GM12874 (cell line): Measurements from ENCODE around the gene SRD5A1.

Experiments used
- TF ChIP-seq, protein P1 (sequence below): IDR thresholded peaks from 2 replicates; pipeline ENCODE4 v1.5.1; 2011; ENCODE audit warnings: low read depth, mild to moderate bottlenecking, control low read depth, low read length, moderate library complexity; ENCODE audit not compliant: insufficient read depth

SRD5A1 gene

GRCh38 chr5:6660688-6661087 lies 27.4 kb downstream of the SRD5A1 start:
- TF ChIP-seq, protein P1, sequence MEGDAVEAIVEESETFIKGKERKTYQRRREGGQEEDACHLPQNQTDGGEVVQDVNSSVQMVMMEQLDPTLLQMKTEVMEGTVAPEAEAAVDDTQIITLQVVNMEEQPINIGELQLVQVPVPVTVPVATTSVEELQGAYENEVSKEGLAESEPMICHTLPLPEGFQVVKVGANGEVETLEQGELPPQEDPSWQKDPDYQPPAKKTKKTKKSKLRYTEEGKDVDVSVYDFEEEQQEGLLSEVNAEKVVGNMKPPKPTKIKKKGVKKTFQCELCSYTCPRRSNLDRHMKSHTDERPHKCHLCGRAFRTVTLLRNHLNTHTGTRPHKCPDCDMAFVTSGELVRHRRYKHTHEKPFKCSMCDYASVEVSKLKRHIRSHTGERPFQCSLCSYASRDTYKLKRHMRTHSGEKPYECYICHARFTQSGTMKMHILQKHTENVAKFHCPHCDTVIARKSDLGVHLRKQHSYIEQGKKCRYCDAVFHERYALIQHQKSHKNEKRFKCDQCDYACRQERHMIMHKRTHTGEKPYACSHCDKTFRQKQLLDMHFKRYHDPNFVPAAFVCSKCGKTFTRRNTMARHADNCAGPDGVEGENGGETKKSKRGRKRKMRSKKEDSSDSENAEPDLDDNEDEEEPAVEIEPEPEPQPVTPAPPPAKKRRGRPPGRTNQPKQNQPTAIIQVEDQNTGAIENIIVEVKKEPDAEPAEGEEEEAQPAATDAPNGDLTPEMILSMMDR, result no peak

GRCh38 chr5:6666762-6667161 lies 33.5 kb downstream of the SRD5A1 start:
- TF ChIP-seq, protein P1, result no peak

GRCh38 chr5:6667648-6668047 lies 34.4 kb downstream of the SRD5A1 start:
- TF ChIP-seq, protein P1, result no peak

- TF ChIP-seq, protein P1, result no peak
These were observed 39.8 kb downstream of the SRD5A1 start for GRCh38 chr5:6673031-6673430.

DNA sequence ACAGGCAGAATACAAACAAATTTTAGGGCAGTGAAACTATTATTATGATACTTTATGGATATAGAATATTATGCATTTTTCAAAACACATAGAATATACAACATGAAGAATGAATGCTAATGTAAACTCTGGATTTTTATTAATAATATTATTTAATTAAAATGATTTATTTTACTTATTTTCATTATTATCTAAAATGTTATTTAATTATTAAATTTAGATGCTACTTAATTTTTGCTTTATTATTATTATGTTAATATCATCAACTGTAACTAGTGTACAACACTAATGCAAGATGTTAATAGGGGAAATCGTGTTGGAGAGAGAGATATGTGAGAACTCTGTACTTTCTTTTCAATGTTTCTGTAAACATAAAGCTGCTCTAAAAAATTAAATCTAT lies 40.7 kb downstream of the SRD5A1 start:
- TF ChIP-seq, protein P1, result no peak

GRCh38 chr5:6674421-6674820 lies 41.2 kb downstream of the SRD5A1 start:
- TF ChIP-seq, protein P1, result no peak

GRCh38 chr5:6674886-6675285 lies 41.6 kb downstream of the SRD5A1 start:
- TF ChIP-seq, protein P1, result no peak

GRCh38 chr5:6675784-6676491 lies 42.7 kb downstream of the SRD5A1 start:
- TF ChIP-seq, protein P1, result 0 out of 2 replicates have a peak, but pooled peaks have one; percentile 14
